ENCODE results near the gene EPSTI1.

DNA sequence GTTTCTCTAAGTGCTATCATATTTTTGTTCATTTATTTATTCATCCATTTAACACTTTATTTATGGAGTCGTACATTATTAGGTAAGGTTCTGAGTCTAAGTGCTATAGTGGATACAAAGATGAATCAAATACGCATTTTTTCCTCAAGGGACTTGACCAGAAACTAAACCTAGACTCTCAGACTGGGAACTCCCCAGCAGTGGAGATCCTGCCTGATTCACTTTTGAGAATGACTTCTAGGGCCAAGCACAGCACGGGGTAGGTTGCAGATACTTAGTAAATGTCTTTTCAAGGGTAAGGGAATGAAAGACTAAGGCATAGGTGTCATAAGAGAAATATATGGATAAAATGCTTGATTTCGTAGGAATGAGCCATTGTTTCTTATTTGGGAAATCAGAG, 38.5 kb upstream of the EPSTI1 start:
- TF ChIP-seq POLR2A (IDR thresholded peaks at IDR 0.05) = no peak
- TF ChIP-seq, protein P1, sequence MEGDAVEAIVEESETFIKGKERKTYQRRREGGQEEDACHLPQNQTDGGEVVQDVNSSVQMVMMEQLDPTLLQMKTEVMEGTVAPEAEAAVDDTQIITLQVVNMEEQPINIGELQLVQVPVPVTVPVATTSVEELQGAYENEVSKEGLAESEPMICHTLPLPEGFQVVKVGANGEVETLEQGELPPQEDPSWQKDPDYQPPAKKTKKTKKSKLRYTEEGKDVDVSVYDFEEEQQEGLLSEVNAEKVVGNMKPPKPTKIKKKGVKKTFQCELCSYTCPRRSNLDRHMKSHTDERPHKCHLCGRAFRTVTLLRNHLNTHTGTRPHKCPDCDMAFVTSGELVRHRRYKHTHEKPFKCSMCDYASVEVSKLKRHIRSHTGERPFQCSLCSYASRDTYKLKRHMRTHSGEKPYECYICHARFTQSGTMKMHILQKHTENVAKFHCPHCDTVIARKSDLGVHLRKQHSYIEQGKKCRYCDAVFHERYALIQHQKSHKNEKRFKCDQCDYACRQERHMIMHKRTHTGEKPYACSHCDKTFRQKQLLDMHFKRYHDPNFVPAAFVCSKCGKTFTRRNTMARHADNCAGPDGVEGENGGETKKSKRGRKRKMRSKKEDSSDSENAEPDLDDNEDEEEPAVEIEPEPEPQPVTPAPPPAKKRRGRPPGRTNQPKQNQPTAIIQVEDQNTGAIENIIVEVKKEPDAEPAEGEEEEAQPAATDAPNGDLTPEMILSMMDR (IDR thresholded peaks at IDR 0.05) = no peak

All from transverse colon (tissue), 3 donors.